Smooth muscle cell (in vitro differentiated cells): Measurements from ENCODE around the gene PNCK. TPM values are rescaled to one million over a fixed set of nuclear protein-coding genes. Genes with fewer than 3 reads are reported as not detected.

ENCODE experiments used
- DNase-seq: peaks from one replicate; lab custom pipeline; 2025; ENCODE audit not compliant: unreplicated experiment; lab: John Stamatoyannopoulos, UW
- H2AFZ ChIP-seq: fragments of 200-600 bp; sonication (generic); 2 replicates; pipeline ENCODE4 v1.6.0; 2016; ENCODE audit warnings: antibody characterized with exemption, low read depth, mild to moderate bottlenecking
- H3F3A ChIP-seq: fragments of 200-600 bp; sonication (generic); 2 replicates; pipeline ENCODE4 v1.6.0; 2017; ENCODE audit warnings: antibody characterized with exemption, low read depth
- H3K27ac ChIP-seq: fragments of 200-600 bp; sonication (generic); 2 replicates; pipeline ENCODE4 v1.5.1; 2016; ENCODE audit warnings: low read depth, mild to moderate bottlenecking
- H3K27me3 ChIP-seq: fragments of 200-600 bp; sonication (generic); 2 replicates; pipeline ENCODE4 v1.6.1; 2016; ENCODE audit warnings: low read depth, mild to moderate bottlenecking
- H3K36me3 ChIP-seq: fragments of 200-600 bp; sonication (generic); 2 replicates; pipeline ENCODE4 v1.5.1; 2016; ENCODE audit warnings: low read depth
- H3K4me1 ChIP-seq: fragments of 200-600 bp; sonication (generic); 2 replicates; pipeline ENCODE4 v1.5.1; 2016; ENCODE audit warnings: low read depth
- H3K4me2 ChIP-seq: fragments of 200-600 bp; sonication (generic); 2 replicates; pipeline ENCODE4 v1.6.0; 2016; ENCODE audit warnings: mild to moderate bottlenecking
- H3K4me3 ChIP-seq: fragments of 200-600 bp; sonication (generic); 2 replicates; pipeline ENCODE4 v1.5.1; 2016; ENCODE audit warnings: mild to moderate bottlenecking
- H3K79me2 ChIP-seq: fragments of 200-600 bp; sonication (generic); 2 replicates; pipeline ENCODE4 v1.6.0; 2016; ENCODE audit warnings: low read depth, mild to moderate bottlenecking
- H3K9ac ChIP-seq: fragments of 200-600 bp; sonication (generic); 2 replicates; pipeline ENCODE4 v1.6.0; 2016; ENCODE audit warnings: low read depth
- H3K9me3 ChIP-seq: fragments of 200-600 bp; sonication (generic); replicated peaks from 2 replicates; pipeline ENCODE4 v1.5.1; 2016; ENCODE audit warnings: low read depth
- H4K20me1 ChIP-seq: fragments of 200-600 bp; sonication (generic); 2 replicates; pipeline ENCODE4 v1.6.0; 2016; ENCODE audit warnings: low read depth
- WGBS: methylation state at CpG from one replicate; pipeline ENCODE4 v1.1.7; 2016; ENCODE audit warnings: low lambda C conversion rate; 5-methylcytosine and 5-hydroxymethylcytosine counted together
- polyA plus RNA-seq: library from polyadenylated mRNA; unstranded; fragments of >200 nt; fragmentation: Nextera tagmentation; extraction: Ambion mirVana; gene quantifications from 2 replicates; pipeline ENCODE4 v1.2.1, GENCODE V29; 2016
- total RNA-seq: library from RNA; depleted of rRNA; stranded (reverse); fragments of >200 nt; gene quantifications from 2 replicates; pipeline ENCODE4 v1.2.3, GENCODE V29; 2014
- TF ChIP-seq, protein P1 (sequence below): fragments of 200-600 bp; sonication (generic); IDR thresholded peaks from 2 replicates; pipeline ENCODE4 v1.5.1; 2017; ENCODE audit warnings: borderline replicate concordance, mild to moderate bottlenecking, antibody characterized with exemption; ENCODE audit not compliant: insufficient read depth, poor library complexity, severe bottlenecking

The PNCK gene
- total and polyA plus RNA-seq, 2 experiments from 2014 or later: 2.8 to 4.0 TPM

DNA sequence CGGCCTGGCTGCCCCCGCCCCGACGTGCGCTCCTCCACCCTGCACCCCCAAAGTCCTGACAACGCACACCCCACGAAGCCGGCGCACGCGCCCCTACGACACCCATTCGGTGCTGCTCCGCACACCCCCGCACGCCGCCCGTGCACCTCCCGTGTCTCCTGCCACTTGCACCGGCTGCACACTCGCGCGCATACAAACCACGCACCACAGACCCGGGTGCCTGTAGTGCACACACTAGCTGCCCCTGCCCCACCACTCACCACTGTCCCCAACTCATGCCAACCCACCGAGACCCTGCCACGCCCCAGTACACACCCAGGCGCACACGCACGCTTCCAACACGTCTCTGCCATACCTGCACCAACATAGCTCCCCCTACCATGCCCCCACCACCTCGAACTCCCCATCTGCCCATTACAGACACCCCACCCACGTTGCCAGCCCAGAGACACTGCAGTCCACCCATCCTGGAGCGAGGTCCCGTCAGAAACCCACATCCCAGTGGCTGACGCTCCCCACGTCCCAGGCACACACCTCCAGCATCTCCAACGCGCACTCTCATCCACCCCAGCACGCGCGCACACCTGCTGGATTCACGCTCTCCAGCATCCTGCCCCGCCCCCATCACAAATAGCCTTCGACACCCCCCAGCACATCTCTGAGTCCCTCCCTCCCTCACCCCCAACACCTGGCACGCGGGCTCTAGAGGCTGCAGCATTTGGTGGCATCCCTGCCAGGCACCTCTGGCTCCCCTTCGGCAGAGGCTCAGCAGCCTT is 30.8 kb downstream of the PNCK start:
- no peak for DNase-seq
- WGBS: 49% methylated on average over 20 of the region's 48 CpGs
- Histone ChIP-seq H3K36me3 (no peaks in the 10 kb centered on the region), H3K9me3 (no peaks in the 10 kb centered on the region), H3F3A (no peaks in the 10 kb centered on the region), H2AFZ (no peak overlapping the region), H3K4me3 (peak overlapping the region; percentile 16), H3K27me3 (peaks cover 13% of the 10 kb centered on the region), H4K20me1 (no peaks in the 10 kb centered on the region), H3K9ac (no peak overlapping the region), H3K79me2 (no peaks in the 10 kb centered on the region), H3K27ac (no peak overlapping the region), H3K4me1 (peaks cover 3% of the 10 kb centered on the region), H3K4me2 (peak overlapping the region; percentile 83)
- TF ChIP-seq, protein P1, sequence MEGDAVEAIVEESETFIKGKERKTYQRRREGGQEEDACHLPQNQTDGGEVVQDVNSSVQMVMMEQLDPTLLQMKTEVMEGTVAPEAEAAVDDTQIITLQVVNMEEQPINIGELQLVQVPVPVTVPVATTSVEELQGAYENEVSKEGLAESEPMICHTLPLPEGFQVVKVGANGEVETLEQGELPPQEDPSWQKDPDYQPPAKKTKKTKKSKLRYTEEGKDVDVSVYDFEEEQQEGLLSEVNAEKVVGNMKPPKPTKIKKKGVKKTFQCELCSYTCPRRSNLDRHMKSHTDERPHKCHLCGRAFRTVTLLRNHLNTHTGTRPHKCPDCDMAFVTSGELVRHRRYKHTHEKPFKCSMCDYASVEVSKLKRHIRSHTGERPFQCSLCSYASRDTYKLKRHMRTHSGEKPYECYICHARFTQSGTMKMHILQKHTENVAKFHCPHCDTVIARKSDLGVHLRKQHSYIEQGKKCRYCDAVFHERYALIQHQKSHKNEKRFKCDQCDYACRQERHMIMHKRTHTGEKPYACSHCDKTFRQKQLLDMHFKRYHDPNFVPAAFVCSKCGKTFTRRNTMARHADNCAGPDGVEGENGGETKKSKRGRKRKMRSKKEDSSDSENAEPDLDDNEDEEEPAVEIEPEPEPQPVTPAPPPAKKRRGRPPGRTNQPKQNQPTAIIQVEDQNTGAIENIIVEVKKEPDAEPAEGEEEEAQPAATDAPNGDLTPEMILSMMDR: no peak

DNA sequence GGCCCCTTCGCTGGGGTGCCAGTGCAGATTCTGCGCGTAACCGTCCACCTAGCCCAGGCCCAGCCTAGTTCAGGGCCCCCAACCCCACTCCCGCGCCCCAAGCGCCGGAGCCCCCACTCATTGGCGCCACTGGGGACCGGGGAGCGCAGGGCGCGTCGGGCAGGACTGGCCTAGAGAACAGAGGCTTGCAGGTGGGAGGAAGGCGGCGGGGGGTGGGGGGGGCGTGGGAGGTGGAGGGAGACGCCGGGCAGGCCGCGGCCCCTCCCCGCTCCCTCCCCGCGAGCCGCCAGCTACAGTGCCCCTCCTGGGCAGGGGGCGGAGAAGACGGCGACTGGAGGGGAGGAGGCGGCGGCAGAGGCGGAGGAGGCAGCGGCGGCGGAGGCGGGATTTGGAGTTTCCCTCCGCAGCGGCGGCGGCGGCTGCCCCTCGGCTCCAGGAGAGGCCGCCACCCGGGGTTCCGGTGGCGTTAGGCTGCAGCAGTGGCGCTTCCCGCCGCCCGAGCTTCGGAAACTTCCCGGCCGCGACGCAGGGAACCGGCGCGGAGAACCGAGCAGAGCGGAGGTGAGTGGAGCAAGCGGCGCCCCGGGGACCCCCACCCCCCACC is 31.5 kb downstream of the PNCK start:
- Histone ChIP-seq H3K36me3 (no peaks in the 10 kb centered on the region), H4K20me1 (no peaks in the 10 kb centered on the region), H3K4me1 (peaks cover 3% of the 10 kb centered on the region), H2AFZ (no peak overlapping the region), H3K4me3 (peak overlapping the region; percentile 16), H3K27ac (no peak overlapping the region), H3K9me3 (no peaks in the 10 kb centered on the region), H3F3A (no peaks in the 10 kb centered on the region), H3K79me2 (no peaks in the 10 kb centered on the region), H3K27me3 (peaks cover 13% of the 10 kb centered on the region), H3K4me2 (peak overlapping the region; percentile 73), H3K9ac (no peak overlapping the region)
- TF ChIP-seq, protein P1: no peak
- WGBS: 43% methylated on average over 9 of the region's 62 CpGs
- DNase-seq: no peak

DNA sequence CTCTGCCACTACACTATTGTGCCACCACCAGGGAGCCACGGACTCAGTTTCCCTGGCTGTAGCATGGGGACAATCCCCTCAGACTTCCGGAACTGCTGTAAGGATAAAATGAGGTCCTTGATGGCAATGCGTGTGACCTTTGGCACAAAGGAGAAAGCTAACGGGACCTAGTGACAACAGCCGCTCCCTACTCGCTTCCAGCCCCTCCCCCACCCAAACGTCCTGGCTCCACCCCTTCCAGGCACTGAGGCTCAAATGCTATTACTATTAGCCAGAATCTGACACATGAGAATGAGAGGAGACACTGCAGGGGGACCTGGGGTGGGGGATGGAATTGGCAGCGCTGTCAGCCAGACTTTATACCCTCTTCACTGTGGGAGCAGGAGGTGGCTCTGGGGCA is 32.0 kb downstream of the PNCK start:
- 38% methylated on average over 8 of the region's 8 CpGs for WGBS
- H3K27me3 ChIP-seq: peaks cover 13% of the 10 kb centered on the region
- no peaks in the 10 kb centered on the region for H3K36me3 ChIP-seq
- DNase-seq: no peak
- H3K4me3 ChIP-seq: no peak overlapping the region
- peak overlapping the region; percentile 73 for H3K4me2 ChIP-seq
- no peaks in the 10 kb centered on the region for H3F3A ChIP-seq
- H3K9me3 ChIP-seq: no peaks in the 10 kb centered on the region
- no peak overlapping the region for H3K9ac ChIP-seq
- H3K27ac ChIP-seq: no peak overlapping the region
- H2AFZ ChIP-seq: no peak overlapping the region
- TF ChIP-seq, protein P1: no peak
- H3K79me2 ChIP-seq: no peaks in the 10 kb centered on the region
- H4K20me1 ChIP-seq: no peaks in the 10 kb centered on the region
- H3K4me1 ChIP-seq: peaks cover 3% of the 10 kb centered on the region
